HG03342 (cell line): ENCODE results near the gene COL28A1.
"Not testable (repeated sequence)": the region's sequence is repeated elsewhere in the genome, so short reads cannot be mapped to it uniquely, and the experiment has no call there.

Experiments
- ATAC-seq: cut with Tn5 transposase; IDR thresholded peaks from one replicate; pipeline ENCODE4 v1.9.1; 2021; ENCODE audit warnings: mild to moderate bottlenecking, moderate library complexity; ENCODE audit not compliant: unreplicated experiment

The COL28A1 gene

DNA sequence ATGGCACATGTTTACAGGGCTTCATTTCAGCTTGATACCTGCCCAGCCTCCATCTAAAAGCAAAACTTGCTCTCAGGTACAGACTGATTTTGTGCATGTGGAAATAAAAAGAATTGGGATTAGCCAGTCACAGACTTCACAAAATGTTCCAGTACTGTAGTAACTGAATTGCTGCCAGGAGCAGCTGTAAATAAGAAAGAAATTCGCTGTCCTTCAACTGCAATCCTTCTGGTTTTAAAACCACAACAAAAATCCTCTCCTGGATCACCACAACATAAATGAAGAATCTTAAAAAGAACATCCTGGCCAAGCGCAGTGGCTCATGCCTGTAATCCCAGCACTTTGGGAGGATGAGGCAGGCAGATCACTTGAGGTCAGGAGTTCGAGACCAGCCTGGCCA, 27.1 kb upstream of the COL28A1 start:
- ATAC-seq, result no peak

DNA sequence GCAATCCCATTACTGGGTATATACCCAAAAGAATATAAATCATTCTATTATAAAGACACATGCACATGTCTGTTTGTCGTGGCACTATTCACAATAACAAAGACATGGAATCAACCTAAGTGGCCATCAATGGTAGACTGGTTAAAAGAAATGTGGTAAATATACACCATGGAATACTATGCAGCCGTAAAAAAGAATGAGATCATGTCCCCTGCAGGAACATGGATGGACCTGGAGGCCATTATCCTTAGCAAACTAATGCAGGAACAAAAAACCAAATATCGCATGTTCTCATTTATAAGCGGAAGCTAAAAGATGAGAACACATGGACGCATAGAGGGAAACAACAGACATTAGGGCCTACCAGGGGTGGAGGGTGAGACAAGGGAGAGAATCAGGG, 25.9 kb upstream of the COL28A1 start:
- not testable (repeated sequence) for ATAC-seq

DNA sequence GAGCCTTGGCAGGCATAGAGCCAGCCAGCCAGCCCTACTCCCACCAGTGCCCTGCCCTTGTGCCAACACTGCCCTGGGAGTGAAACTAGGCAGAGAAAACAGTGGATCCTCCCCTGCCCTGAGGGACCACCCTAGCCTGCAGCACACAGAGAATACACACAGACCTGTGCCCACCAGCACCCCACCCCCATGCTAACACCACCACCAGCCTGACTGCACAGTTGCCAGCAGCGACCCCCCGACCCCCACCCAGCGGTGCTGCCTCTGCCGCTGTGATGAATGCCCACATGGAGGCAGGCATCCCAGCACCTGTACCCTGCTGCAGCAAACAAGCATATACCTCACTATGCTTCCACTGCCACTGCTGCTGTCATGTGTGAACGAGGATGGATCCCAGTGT, 21.6 kb upstream of the COL28A1 start:
- ATAC-seq, result no peak

GRCh38 chr7:7556852-7557251, 21.2 kb upstream of the COL28A1 start:
- no peak for ATAC-seq

GRCh38 chr7:7554649-7555575, 19.2 kb upstream of the COL28A1 start:
- ATAC-seq, result no peak

GRCh38 chr7:7554021-7554432, 18.4 kb upstream of the COL28A1 start:
- no peak for ATAC-seq

GRCh38 chr7:7553386-7553785, 17.7 kb upstream of the COL28A1 start:
- no peak for ATAC-seq

GRCh38 chr7:7552199-7552598, 16.5 kb upstream of the COL28A1 start:
- ATAC-seq, result no peak

GRCh38 chr7:7550663-7551062, 15.0 kb upstream of the COL28A1 start:
- no peak for ATAC-seq

DNA sequence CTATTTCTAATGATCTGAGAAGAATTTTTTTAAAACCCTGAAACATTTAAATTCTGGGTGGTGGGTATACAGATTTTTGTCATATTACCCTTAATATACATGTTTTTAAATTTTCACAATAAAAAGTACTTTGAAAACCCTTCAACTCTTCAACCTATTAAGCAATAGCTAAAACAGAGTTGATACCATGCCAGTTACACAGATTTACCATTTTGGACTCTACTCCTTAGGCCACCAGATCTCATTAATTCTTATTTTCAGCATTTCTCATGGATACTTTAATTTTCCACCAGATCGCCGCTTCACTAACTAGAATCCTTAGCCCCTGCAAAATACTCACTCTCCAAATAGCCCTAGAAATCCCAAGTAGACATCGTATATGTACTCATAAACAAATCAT, 12.7 kb upstream of the COL28A1 start:
- no peak for ATAC-seq

DNA sequence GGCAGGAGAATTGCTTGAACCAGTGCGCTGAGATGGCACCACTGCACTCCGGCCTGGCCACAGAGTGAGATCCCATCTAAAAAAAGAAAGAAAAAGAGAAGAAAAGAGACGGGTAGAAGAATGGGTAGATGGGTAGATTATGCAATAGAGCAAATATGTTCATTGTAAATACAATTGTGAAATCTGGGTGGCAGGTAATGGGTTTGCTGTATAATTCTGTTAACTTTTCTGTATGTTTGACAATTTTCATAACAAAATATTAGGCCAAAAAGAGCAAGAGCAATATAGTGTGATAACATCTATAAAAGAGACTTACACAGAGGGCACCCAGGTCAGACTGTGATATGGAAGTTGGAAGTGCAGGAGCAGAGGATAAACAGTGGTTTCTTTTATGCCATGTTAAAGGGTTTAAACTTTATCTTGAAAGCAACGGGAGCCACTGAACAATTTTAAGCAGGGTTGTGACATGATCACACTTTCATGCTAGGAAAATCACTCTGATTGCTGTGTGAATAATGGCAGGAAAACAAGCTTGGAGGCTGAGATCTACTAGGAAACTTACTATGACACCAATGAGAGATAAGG, 6.7 kb upstream of the COL28A1 start:
- no peak for ATAC-seq

- ATAC-seq, result no peak
Observed at GRCh38 chr7:7539711-7540110, 4.0 kb upstream of the COL28A1 start.

GRCh38 chr7:7539152-7539551, 3.5 kb upstream of the COL28A1 start:
- no peak for ATAC-seq

DNA sequence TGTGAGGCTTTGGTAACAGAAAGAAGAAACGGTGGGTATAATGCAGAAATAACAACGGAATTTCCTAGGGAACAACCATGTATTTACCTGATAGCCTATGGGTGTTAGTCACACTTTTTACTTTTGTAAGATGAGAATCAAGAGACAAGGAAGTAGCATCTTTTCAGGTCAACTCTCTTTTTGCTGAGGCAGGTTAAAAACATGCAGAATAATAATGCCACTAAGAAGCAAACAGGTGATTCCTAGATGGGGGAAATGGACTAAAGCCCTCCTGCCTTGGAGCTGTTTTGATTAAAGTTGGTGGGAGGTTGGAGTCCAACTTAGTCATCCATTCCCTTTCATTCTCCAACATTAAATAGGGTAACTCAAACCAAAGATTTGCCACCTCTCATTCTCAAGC, 2.0 kb upstream of the COL28A1 start:
- no peak for ATAC-seq

- no peak for ATAC-seq
Observed at GRCh38 chr7:7536396-7537019, 835 bp upstream of the COL28A1 start.

DNA sequence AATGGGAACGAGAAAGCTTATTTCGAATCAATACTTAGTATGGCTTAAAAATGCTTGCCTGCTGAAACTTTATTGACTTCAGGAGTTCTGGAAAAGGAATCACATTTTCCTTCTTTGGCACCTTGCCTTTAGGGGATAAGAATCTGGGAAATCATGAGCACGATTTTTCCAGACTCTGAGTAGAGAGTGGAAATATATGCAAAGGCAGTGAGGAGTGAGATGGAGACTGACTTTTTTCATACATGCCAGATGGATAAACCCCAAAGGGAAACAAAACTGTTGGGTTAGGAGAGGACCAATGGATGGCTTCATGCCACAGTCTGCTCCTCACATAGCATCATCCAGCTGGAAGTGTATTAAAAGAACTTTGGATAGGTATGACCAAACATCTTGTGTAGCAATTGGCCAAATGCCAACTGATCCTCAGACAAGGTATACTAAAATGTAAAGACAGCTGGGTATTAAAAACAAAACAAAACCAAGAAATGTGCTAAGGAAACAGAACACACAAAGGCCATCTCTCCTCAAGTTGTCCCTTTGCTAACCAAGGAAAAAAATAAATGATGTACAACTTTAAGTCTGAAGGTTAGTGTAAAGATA, 1.7 kb downstream of the COL28A1 start:
- ATAC-seq, result no peak

DNA sequence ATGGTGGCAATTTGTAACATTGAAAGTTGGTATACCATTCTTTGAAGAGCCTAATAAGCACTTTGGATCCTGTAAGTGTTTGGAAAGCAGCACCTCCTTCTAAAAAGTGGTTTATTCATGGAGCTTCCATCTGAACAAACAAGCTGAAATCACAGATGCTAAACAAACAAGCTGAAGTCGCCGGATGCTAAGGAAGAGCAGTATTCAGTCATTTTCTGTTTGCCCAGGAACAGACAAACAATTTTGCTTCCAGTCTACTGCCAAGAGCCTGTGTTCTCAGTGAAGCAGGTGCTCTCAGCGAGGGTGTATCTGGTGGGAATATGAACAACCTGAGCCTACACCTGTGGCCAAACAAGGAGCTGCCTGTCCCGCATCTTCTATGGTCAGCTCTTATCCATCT, 6.3 kb downstream of the COL28A1 start:
- ATAC-seq, result no peak

GRCh38 chr7:7527047-7527446, 8.6 kb downstream of the COL28A1 start:
- no peak for ATAC-seq

DNA sequence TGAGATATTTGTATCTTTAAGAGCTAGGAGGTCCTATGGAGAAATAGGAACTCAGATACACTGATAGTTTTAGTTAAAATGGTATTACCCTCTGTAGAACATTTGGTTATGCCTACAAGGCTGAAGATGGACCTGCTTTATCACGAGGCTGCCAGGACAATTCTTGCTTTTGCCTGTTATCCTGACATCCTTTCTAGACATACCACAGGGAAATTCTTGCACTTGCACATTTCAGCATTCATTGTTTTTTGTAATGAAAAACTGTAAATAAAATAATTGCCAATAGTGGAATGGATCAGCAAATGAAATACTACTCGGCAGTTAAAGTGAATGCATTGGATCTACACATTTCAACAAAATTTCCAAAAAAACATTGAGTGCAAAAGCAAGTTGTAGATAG, 9.7 kb downstream of the COL28A1 start:
- no peak for ATAC-seq

- no peak for ATAC-seq
Observed at GRCh38 chr7:7524121-7524520, 11.6 kb downstream of the COL28A1 start.

GRCh38 chr7:7522421-7522820, 13.3 kb downstream of the COL28A1 start:
- no peak for ATAC-seq

DNA sequence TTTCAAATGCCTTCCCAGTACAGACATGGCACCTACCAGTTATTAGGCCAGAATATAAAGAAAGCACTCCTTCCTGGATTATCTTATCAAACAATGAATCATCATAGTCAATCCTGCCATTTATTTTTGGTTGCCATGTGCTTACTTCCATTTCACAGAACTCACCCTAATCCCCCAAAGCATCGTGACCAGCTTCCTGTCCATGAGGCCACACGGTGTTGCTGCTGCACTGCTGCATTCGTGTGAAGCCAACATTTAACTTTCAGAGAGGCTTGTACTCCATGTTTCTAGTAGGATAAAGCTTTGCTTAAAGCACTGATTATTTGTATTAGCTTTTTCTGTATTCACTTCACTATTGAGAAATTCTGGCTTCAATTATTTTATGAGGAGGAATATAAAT, 14.4 kb downstream of the COL28A1 start:
- ATAC-seq, result no peak
